ENCODE data around the gene VAPA. TPM values are rescaled to one million over a fixed set of nuclear protein-coding genes. Genes with fewer than 3 reads are reported as not detected.

Gene VAPA
- total and polyA plus RNA-seq, 2 donors (not counting 1 experiment from before 2014, with no cell fraction given): 47.7 to 109 TPM

DNA sequence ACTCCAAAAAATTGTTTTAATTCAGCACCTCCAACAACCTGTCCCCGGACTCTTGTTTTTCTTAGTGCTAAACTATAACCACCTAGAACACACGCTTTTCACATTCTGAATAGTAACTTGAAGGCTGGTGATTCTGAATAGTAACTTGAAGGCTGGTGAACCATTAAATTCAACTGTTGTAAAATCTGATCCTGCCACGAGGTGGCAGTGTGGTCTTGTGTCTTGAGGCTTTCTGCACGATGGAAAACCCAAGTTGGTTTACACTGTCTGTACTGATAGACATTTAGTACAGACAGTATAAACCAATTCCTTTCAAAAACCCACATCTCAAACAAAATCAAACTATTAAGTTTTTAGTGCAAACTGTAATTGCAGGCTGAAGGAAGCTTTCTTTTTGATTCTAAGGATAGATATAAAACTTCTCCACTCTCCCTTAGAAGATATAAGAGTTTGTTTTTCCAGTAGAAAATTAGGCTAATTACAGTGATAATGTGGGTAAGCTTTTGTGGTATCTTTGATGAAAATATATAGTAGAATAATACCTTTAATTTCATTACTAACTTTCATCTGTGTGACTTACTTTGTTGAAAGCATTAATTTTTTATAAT lies 57.6 kb downstream of the VAPA start:
- Histone ChIP-seq H2AFZ (ENCODE audit: insufficient read depth, low read depth, low read length, poor library complexity, severe bottlenecking) (no peak overlapping the region), H3K4me3 (ENCODE audit: control extremely low read depth in 1 of 5, extremely low read depth in 1 of 5, insufficient read depth in 1 of 5, low read depth in 2 of 5, low read length in 4 of 5) (no peak overlapping the region), H3K4me1 (ENCODE audit: control insufficient read depth in 2 of 2, insufficient read depth in 2 of 2, low read length in 2 of 2) (peaks cover 5 to 17% of the 10 kb centered on the region in 2 donors), H4K20me1 (ENCODE audit: control insufficient read depth, insufficient read depth, low read length, poor library complexity, severe bottlenecking) (no peaks in the 10 kb centered on the region), H3K79me2 (ENCODE audit: control insufficient read depth, insufficient read depth, low read length) (no peaks in the 10 kb centered on the region), H3K27ac (ENCODE audit: low read length in 2 of 2) (no peak overlapping the region), H3K9me3 (ENCODE audit: control extremely low read depth in 1 of 3, control insufficient read depth in 2 of 3, insufficient read depth in 1 of 3, low read length in 2 of 3) (peaks cover 3 to 9% (median 4%) of the 10 kb centered on the region in 3 donors), H3K36me3 (replicated peaks in 1 of 2; ENCODE audit: control extremely low read depth in 1 of 2, control insufficient read depth in 1 of 2, extremely low read depth in 1 of 2, insufficient read depth in 2 of 2, low read length in 1 of 2) (no peaks in the 10 kb centered on the region), H3K4me2 (replicated peaks; ENCODE audit: low read depth, low read length, poor library complexity, severe bottlenecking) (no peak overlapping the region), H3K9ac (ENCODE audit: low read length) (no peak overlapping the region), H3K27me3 (replicated peaks in 1 of 4; ENCODE audit: control extremely low read depth in 1 of 4, control insufficient read depth in 3 of 4, insufficient read depth in 4 of 4, low read length in 3 of 4) (peaks cover 0 to 35% (median 19%) of the 10 kb centered on the region in 4 experiments)
- Mint-ChIP-seq H3K9me3 (ENCODE audit: insufficient read depth) (peaks cover 2% of the 10 kb centered on the region), H3K27me3 (peaks cover 30% of the 10 kb centered on the region), H3K4me3 (no peak overlapping the region), H3K4me1 (peaks cover 6% of the 10 kb centered on the region), H3K27ac (no peak overlapping the region)
- WGBS (ENCODE audit: insufficient coverage): 0% methylated on average over 2 of the region's 4 CpGs
- TF ChIP-seq, protein P1, sequence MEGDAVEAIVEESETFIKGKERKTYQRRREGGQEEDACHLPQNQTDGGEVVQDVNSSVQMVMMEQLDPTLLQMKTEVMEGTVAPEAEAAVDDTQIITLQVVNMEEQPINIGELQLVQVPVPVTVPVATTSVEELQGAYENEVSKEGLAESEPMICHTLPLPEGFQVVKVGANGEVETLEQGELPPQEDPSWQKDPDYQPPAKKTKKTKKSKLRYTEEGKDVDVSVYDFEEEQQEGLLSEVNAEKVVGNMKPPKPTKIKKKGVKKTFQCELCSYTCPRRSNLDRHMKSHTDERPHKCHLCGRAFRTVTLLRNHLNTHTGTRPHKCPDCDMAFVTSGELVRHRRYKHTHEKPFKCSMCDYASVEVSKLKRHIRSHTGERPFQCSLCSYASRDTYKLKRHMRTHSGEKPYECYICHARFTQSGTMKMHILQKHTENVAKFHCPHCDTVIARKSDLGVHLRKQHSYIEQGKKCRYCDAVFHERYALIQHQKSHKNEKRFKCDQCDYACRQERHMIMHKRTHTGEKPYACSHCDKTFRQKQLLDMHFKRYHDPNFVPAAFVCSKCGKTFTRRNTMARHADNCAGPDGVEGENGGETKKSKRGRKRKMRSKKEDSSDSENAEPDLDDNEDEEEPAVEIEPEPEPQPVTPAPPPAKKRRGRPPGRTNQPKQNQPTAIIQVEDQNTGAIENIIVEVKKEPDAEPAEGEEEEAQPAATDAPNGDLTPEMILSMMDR (IDR thresholded peaks at IDR 0.05): peak; percentile 89
- no peak for TF ChIP-seq EZH2 (IDR thresholded peaks at IDR 0.05; ENCODE audit: borderline replicate concordance, insufficient read depth, low read depth, low read length, poor library complexity, severe bottlenecking)
- ChIA-PET POLR2A (no interaction called here), CTCF (interaction anchor here (0.7 to 7.5 kb wide), 25 partner anchors 11 to 1582 kb away, joined by 3 to 174 read pairs (median 4); partner anchors contain the start of gene VAPA)
- intact Hi-C loops (cut with micrococcal nuclease): loop anchor here (1.0 kb wide), 2 partner anchors 519 to 549 kb away; no protein-coding TSS in a partner anchor
- DNase-seq (peak; percentile 84), ATAC-seq (ENCODE audit: low read depth) (peak; percentile 81)

DNA sequence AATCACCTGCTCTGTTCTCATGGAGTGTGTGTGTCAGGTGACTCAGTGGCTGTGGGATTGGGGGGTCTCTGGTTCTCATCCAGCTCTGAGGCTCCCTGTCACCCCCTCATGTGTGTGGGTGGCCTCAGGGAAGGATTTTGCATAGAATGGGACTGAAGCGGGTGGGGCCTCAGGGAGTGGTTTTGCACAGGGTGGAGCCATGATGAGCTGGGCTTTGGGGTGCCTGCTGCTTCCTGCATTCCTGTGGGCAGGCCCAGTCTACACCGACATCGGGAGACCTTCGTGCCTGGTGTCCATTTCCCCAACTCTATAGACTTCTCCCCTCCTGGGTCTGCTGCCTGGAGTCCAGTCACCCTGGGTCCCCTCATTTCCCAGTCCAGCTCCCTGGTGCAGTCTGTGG lies 59.7 kb downstream of the VAPA start:
- Mint-ChIP-seq H3K9me3 (ENCODE audit: insufficient read depth) (peaks cover 8% of the 10 kb centered on the region), H3K27me3 (peaks cover 23% of the 10 kb centered on the region), H3K4me3 (no peak overlapping the region), H3K4me1 (peaks cover 3% of the 10 kb centered on the region), H3K27ac (no peak overlapping the region)
- Histone ChIP-seq H3K9me3 (ENCODE audit: control extremely low read depth in 1 of 3, control insufficient read depth in 2 of 3, insufficient read depth in 1 of 3, low read length in 2 of 3) (peaks cover 4 to 10% (median 7%) of the 10 kb centered on the region in 3 donors), H3K27me3 (replicated peaks in 1 of 4; ENCODE audit: control extremely low read depth in 1 of 4, control insufficient read depth in 3 of 4, insufficient read depth in 4 of 4, low read length in 3 of 4) (peaks cover 0 to 24% (median 17%) of the 10 kb centered on the region in 4 experiments), H2AFZ (ENCODE audit: insufficient read depth, low read depth, low read length, poor library complexity, severe bottlenecking) (no peak overlapping the region), H3K4me2 (replicated peaks; ENCODE audit: low read depth, low read length, poor library complexity, severe bottlenecking) (no peak overlapping the region), H3K4me1 (ENCODE audit: control insufficient read depth in 2 of 2, insufficient read depth in 2 of 2, low read length in 2 of 2) (peaks cover 5 to 11% of the 10 kb centered on the region in 2 donors), H3K27ac (ENCODE audit: low read length in 2 of 2) (no peak overlapping the region), H3K9ac (ENCODE audit: low read length) (no peak overlapping the region), H3K36me3 (replicated peaks in 1 of 2; ENCODE audit: control extremely low read depth in 1 of 2, control insufficient read depth in 1 of 2, extremely low read depth in 1 of 2, insufficient read depth in 2 of 2, low read length in 1 of 2) (no peaks in the 10 kb centered on the region), H4K20me1 (ENCODE audit: control insufficient read depth, insufficient read depth, low read length, poor library complexity, severe bottlenecking) (no peaks in the 10 kb centered on the region), H3K79me2 (ENCODE audit: control insufficient read depth, insufficient read depth, low read length) (no peaks in the 10 kb centered on the region), H3K4me3 (ENCODE audit: control extremely low read depth in 1 of 5, extremely low read depth in 1 of 5, insufficient read depth in 1 of 5, low read depth in 2 of 5, low read length in 4 of 5) (no peak overlapping the region)
- WGBS (ENCODE audit: insufficient coverage): 96% methylated on average over 3 of the region's 4 CpGs
- ATAC-seq (ENCODE audit: low read depth) (no peak), DNase-seq (no peak)
- TF ChIP-seq, protein P1 (IDR thresholded peaks at IDR 0.05): no peak
- no peak for TF ChIP-seq EZH2 (IDR thresholded peaks at IDR 0.05; ENCODE audit: borderline replicate concordance, insufficient read depth, low read depth, low read length, poor library complexity, severe bottlenecking)
- ChIA-PET POLR2A (no interaction called here), CTCF (interaction anchor here (0.7 to 7.5 kb wide), 8 partner anchors 10 to 854 kb away, joined by 3 to 174 read pairs (median 3); no protein-coding TSS in a partner anchor)
- intact Hi-C loops (cut with micrococcal nuclease): no loop called here

Data from B cell (primary cell).